ENCODE results near the gene STPG3. TPM values are rescaled to one million over a fixed set of nuclear protein-coding genes. Genes with fewer than 3 reads are reported as not detected.

The STPG3 gene
- total RNA-seq, 1 donor from 2014 or later: not detected

DNA sequence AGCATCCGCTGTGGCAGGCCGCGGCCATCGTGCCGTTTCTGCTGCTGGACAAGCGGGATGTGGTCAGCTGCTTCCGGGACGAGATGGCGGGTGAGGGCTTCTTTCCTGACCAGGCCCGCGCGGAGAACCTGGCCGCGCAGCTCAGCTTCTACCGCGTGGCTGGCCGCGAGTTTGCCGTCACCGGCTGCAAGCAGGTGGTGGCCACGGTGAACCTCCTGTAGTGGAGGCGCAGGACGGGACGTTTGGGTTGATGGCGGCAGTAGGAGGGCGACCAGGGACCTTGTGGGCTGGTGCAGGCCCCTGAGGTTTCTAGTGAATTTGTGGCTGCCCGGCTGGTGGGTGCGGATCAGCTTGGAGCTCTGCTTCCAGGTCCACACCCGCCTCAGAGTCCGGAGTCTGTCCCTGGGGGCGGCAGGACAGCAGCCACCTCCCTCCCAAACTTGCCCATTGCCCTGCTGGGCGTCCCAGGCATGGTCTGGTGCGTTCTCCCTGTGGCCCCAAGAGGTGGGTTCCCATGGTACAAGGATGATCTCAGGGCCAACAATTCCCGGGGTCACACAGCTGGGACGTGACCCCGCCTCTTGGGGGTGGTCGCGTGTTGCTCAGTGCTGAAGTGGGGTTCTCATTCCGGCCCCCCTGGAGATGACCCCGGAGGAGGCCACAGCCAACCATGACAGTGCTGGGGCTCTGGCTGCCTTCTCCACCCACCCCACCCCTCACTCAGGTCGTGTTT lies 28.8 kb downstream of the STPG3 start:
- no peak overlapping the region for H3K4me3 ChIP-seq (ENCODE audit: low read depth, low read length)
- no peak for DNase-seq (ENCODE audit: low read depth)
- TF ChIP-seq, protein P1, sequence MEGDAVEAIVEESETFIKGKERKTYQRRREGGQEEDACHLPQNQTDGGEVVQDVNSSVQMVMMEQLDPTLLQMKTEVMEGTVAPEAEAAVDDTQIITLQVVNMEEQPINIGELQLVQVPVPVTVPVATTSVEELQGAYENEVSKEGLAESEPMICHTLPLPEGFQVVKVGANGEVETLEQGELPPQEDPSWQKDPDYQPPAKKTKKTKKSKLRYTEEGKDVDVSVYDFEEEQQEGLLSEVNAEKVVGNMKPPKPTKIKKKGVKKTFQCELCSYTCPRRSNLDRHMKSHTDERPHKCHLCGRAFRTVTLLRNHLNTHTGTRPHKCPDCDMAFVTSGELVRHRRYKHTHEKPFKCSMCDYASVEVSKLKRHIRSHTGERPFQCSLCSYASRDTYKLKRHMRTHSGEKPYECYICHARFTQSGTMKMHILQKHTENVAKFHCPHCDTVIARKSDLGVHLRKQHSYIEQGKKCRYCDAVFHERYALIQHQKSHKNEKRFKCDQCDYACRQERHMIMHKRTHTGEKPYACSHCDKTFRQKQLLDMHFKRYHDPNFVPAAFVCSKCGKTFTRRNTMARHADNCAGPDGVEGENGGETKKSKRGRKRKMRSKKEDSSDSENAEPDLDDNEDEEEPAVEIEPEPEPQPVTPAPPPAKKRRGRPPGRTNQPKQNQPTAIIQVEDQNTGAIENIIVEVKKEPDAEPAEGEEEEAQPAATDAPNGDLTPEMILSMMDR (conservative IDR thresholded peaks at IDR 0.05; ENCODE audit: low read depth, low read length): no peak

DNA sequence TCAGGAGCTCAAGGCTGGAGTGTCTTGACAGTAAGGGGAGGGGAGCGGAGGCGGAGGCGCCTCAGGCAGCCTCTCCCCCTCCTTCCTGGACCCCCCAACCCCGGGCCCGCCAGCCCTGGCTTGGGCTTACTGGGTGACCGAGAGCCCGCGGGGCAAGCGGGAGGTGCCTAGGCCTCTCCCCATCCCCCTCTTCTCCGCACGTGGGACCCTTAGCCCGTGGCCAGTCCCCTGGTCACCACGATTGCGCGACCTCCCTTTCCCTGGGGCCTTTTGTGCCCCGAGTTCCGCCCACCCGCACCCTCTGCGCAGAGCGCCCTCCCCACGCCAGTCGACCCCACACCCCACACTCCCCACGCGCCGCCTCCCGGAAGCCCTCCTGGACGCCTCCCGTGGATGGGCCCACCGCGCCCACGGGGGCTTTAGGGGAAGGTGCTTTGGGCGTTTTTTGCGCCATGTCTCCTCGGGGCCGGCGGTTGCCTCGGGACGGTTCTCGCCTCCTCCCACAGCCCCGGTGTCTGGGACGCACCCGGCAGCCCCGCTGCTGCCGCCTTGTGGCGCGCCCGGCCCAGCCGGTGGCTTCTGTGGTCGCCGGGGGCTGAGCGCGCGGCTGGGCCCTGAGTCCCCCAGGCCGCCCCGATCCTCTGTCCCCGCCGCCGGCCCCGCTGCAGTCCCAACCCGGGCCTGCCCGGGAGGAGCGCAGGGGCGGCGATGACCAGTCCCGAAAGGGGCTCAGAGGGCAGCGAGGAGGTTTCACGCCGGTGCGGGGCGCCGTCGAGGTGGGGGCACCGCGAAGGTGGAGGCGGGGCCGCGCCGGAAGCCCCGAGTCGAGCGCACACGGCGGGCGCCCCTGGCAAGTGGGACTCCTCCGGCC lies 29.6 kb downstream of the STPG3 start:
- no peak for DNase-seq (ENCODE audit: low read depth)
- no peak overlapping the region for H3K4me3 ChIP-seq (ENCODE audit: low read depth, low read length)
- TF ChIP-seq, protein P1 (conservative IDR thresholded peaks at IDR 0.05; ENCODE audit: low read depth, low read length): no peak

DNA sequence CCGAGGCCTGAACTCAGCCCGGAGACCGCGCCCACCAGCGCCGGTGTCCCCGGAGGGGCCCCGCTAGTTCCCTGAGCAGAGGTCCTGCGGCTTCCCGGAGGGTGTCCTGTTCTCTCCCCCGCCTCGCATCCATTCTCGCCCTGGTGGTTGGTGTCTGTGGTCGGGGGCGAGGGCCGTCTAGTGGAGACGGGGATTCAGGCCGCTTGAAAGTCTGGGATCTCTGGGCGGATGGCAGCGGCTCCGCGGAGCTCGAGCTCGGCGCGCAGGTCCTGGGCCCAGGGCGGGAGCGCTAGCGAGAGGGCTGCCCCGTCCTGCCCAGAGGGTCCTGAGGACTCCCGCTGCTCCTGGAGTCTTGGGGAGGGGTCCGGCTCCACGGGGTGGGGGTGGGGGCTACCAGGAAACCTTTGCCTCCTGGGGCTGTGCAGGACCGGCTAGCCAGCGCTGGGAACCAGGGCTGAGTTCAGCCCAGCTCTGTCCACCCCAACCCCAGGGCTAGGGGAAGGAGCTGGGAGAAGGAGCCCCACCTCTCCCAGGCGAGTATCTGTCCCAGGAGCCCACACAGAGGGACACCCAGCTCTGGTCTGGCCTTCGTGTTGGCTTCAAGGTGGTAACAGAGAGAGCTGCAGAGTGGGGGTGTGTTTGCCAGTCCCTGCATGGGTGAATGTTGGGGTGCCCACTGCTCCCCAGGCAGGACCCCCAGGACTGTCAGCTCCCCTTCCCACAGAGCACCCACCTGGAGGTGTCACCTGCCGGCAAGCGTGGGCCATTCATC lies 30.4 kb downstream of the STPG3 start:
- DNase-seq (ENCODE audit: low read depth): no peak
- no peak overlapping the region for H3K4me3 ChIP-seq (ENCODE audit: low read depth, low read length)
- TF ChIP-seq, protein P1 (conservative IDR thresholded peaks at IDR 0.05; ENCODE audit: low read depth, low read length): no peak

DNA sequence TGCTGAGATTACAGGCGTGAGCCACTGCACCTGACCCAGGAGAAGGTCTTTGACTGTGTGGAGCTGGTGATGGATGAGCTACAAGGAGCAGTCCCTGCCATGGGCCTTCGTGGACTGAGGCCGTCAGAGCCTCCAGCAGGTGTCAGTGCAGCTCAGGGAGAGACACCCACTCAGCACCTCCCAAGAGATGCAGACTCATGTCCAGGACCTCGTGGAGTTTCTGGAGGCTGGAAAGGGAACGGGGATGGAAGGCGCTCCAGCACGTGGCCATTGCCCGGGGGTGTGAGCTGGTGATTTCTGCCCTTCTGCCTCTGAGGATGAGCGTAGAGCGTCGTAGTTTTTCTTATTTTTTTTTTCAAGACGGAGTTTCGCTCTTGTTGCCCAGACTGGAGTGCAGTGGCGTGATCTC lies 35.9 kb downstream of the STPG3 start:
- DNase-seq (ENCODE audit: low read depth): no peak
- TF ChIP-seq, protein P1 (conservative IDR thresholded peaks at IDR 0.05; ENCODE audit: low read depth, low read length): peak; percentile 76
- no peak overlapping the region for H3K4me3 ChIP-seq (ENCODE audit: low read depth, low read length)

DNA sequence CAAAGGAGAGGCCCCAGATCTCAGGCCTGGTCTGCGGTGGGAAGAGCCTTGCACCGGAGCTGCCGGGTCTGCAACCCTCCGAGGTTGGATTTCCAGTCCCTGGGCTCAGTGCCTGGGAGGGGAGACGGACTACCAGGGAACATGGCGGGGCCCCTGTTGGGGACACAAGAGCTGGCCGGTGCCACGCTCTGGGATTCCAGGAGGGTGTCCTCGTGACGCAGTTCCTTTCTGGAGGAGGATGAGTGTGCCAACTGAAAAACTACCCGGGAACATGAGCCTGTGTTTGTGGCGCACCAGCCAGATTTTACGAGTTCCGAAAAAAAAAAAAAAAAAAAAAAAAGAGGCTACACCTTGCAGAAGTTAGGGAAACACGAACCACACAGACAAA lies 42.0 kb downstream of the STPG3 start:
- TF ChIP-seq, protein P1 (conservative IDR thresholded peaks at IDR 0.05; ENCODE audit: low read depth, low read length): no peak
- no peak overlapping the region for H3K4me3 ChIP-seq (ENCODE audit: low read depth, low read length)
- no peak for DNase-seq (ENCODE audit: low read depth)

DNA sequence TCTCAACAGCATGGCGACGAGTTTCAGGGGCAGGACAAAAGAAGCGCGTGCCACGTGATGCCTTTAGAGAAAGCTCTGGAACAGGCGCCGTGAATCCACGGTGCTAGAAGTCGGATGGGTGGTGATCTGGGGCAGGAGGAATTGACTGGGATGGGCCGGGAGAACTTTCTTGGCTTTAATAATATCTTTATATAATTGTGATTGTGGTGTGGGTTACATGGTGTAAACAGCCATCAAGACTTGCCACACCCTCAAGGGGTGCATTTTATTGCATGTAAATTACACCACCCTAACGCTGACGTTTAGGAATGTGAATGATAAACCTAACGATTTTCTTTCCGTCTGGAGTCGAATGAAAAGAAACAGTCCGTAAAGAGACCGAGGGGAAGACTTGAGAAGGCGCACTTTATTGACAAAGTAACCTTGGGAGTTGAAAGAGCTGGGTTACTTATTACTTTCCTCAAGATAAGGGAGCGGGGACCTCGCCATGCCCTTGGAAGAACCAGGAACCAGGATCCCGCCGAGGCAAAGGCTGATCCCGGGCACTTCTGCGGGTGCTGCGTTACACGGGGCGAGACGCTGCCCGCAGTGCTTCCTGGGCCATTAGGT lies 42.5 kb downstream of the STPG3 start:
- H3K4me3 ChIP-seq (ENCODE audit: low read depth, low read length): peak overlapping the region; percentile 45
- TF ChIP-seq, protein P1 (conservative IDR thresholded peaks at IDR 0.05; ENCODE audit: low read depth, low read length): no peak
- no peak for DNase-seq (ENCODE audit: low read depth)
